GM12801 (cell line): ENCODE data around the gene KLK10.

Experiments used
- TF ChIP-seq, protein P1 (sequence below): IDR thresholded peaks from one replicate; pipeline ENCODE4 v1.5.1; 2011; ENCODE audit warnings: control low read depth; ENCODE audit not compliant: insufficient read length; ENCODE audit errors: extremely low read depth

KLK10 gene, protein sequence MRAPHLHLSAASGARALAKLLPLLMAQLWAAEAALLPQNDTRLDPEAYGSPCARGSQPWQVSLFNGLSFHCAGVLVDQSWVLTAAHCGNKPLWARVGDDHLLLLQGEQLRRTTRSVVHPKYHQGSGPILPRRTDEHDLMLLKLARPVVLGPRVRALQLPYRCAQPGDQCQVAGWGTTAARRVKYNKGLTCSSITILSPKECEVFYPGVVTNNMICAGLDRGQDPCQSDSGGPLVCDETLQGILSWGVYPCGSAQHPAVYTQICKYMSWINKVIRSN

DNA sequence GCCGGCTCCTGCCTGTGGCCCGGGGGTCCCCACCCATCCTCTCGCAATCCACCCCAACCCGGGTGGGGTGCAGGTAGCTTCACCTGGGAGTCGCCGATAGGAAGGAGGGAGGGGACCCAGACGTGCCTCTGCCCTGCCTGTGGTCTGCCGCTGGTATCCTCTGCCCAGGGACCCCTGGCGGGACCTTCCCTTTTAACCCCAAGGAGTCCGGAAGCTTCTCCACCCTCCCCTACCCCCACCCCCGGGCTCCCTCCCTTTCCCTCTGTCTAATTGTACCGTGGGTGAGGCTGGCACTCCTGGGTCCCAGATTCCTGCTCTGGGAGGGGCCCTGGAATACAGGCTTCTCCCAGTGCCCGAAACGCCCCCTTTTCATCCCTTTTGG, at the start of gene KLK10:
Gene KLK10, minus strand, starts transcription at position 166 of the 382 bp plus-strand sequence. CDS start 579 bp downstream, outside the sequence.
- TF ChIP-seq, protein P1, sequence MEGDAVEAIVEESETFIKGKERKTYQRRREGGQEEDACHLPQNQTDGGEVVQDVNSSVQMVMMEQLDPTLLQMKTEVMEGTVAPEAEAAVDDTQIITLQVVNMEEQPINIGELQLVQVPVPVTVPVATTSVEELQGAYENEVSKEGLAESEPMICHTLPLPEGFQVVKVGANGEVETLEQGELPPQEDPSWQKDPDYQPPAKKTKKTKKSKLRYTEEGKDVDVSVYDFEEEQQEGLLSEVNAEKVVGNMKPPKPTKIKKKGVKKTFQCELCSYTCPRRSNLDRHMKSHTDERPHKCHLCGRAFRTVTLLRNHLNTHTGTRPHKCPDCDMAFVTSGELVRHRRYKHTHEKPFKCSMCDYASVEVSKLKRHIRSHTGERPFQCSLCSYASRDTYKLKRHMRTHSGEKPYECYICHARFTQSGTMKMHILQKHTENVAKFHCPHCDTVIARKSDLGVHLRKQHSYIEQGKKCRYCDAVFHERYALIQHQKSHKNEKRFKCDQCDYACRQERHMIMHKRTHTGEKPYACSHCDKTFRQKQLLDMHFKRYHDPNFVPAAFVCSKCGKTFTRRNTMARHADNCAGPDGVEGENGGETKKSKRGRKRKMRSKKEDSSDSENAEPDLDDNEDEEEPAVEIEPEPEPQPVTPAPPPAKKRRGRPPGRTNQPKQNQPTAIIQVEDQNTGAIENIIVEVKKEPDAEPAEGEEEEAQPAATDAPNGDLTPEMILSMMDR: no peak

DNA sequence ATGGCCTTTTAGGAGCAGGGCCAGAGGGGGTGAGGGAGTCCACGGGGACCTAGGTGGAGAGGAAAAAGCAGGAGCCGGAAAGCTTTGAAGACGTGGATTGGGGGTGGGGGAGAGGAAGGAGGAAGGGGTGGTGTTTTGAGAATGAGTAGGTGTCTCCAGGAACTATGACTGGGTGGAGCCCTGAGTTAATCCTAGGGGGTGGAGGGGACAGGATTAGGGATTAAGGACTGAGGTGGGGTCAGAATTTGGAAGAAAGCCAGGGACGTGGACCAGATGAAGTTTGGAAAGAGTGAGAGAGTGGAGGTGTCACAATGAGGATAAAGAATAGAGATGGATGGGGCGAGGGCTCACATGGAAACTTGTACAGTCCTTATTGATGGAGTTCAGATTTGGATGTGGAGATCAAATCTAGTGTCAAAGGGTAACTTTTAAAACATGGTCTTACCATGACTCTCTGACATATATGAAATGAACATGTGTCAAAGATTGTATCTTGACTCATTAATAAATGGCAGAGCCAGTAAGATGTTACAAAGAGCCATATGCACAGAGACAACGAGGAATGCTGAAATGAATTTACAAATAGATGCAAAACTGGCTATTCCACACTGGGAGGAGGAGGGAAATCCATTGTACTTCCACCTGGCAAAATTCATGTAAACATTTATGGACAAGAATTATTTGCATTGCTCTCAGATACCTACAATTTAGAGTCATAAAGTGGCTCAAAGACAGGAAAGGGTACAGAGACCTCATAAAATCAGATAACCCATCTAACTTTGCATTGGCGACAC, 47.1 kb upstream of the KLK10 start:
- TF ChIP-seq, protein P1: no peak

DNA sequence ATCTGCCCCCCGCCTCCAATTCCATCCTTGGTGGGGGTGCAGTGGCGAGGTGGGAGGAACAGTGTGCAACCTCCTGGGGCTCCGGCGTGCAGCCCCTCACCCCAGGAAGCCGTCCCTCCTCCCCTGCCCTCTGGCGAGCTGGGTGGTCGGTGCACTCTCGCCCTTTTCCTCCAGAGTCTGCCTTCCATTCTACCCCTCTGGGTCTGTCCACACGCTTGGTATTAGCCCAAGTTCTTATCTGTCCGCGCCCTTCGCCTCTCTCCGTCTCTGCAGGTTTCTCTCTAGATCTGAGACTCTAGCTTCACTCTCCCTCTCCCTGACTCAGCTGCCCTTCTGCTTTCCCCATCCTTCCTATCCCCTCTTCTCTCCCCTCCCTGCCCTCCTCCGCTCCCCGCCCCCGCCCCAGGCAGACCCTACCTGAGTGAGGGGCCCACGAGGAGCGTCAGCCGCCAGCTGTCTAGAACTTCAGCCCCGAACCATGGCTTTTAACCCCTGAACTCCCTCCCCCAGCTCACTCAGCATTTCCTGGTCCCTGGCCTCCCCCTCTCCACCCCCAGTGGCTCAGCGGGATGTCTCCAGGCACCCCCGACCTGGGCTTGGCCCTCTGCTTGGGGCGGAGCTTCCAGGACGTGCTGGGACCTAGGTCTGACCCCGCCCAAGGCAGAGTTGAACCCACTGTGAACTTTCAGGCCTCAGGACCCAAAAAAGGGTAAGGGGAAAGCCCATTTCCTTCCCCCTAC, 45.9 kb upstream of the KLK10 start:
- TF ChIP-seq, protein P1: no peak

DNA sequence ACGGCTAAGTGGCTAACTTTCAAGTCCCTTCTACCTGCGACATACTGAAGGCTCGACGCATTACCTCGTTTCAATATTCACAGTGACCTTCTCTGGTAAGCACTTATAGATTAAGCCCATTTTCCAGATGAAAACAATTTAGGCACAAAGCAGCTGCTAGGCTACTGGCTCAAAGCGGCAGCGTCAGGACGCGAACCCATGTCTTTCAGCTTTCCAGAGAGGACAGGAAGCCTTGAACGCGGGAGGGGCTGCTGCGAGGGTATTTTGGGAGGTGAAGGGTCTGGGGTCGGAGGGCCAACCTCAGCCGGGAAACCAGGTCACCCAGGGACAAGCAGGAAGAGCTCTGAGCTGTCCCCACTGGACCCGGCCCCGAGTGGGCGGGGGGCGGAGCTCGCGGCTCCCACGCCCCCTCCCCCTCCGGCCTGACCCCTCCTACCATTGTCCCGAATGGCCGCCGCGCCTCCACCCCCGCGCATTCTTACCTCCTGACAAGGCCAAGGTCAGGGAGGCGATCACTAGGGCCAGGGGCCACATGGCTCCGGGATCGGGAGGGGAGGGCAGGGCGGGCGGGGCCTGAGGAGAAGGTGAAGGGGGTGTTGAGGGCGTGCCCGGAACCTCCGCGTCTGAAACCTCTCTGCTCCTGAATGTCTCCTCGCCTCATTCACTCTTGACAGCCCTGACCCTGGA, 45.2 kb upstream of the KLK10 start, which contains the start of gene KLK13:
Gene KLK13, minus strand, starts transcription at position 559 of the 687 bp plus-strand sequence. Its CDS starts 25 bp downstream, at position 534.
- TF ChIP-seq, protein P1: no peak

DNA sequence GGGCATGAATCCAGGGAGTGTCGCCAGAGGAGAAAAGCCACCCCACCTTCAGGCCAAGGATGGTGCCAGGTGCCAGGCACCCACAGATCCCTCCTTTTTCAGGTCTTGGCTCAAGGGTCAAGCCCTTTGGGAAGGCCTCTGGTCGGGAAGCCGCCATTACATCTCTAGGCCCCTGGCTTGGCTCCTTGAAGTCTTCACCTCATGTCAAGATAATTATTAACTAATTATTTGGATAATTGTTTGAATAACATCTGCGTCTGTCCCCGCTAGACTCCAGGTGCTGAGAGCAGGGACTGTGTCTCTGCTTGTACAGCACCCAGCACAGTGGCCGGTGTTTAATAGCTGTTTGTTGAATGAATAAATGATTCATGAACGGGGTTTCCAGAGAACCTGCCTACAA, 44.2 kb upstream of the KLK10 start:
- TF ChIP-seq, protein P1: no peak

DNA sequence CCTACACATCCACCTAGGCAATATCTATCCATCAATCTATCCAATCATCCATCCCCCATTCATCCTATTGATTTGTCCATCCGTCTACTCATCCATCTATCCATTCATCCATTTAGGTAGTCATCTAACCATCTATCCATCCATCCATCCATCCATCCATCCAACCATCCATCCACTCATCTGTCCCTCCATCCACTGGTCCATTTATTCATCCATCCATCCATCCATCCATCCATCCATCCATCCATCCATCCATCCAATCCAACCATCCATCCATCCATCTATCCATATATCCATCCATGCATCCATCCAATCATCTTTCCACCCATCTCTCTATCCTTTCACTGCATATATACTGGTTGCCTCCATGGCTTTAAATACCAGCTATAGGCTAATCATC, 41.5 kb upstream of the KLK10 start:
- TF ChIP-seq, protein P1: no peak
